GM18868 (cell line): Measurements from ENCODE around the gene OR4Q3.
"Not testable (repeated sequence)": the region's sequence is repeated elsewhere in the genome, so short reads cannot be mapped to it uniquely, and the experiment has no call there.

Experiments used
- ATAC-seq: cut with Tn5 transposase; IDR thresholded peaks from one replicate; pipeline ENCODE4 v1.9.1; 2021; ENCODE audit warnings: mild to moderate bottlenecking, moderate library complexity; ENCODE audit not compliant: unreplicated experiment

The OR4Q3 gene

GRCh38 chr14:19743256-19743655 is at the start of gene OR4Q3:
Gene OR4Q3 (plus strand): TSS chr14:19743571.
- ATAC-seq = no peak

DNA sequence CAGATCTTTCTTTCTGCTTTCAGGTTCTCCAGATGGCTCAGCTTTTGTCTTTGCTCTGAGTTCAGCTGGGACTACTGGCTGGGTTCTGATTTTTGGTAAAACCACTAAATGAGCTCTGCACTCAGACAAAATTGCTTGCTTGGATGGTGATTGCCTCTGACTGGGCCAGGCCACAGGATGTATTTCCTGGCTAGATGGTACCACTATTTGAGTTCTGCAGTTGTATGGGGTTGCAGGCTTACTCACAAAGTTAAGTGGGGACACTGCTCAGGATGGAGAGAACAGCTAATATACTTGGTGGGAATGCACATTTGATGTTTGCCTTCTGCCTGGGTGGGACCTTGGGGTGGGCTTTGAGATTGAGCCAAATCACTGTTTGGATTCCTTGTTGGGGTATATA is 14.0 kb upstream of the OR4Q3 start:
- no peak for ATAC-seq

DNA sequence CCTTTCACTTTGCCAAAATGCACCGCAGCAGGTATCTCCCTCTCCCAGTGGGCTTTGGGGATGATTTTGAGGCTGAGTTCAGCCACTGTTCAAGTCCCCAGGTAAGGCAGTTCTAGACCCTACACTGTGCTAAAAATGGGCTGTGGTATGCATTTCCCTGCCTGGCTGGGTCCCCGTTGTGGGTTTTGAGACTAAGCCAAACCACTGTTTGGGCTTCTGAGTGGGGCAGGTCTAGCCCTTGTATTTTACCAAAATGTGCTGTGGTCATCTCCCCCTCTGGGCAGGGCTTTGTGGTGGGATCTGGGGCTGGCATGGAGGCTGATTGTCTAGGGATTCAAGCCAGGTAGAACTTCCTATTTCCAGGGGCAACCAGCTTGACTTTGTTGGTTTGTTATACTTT is 13.6 kb upstream of the OR4Q3 start:
- ATAC-seq = no peak

GRCh38 chr14:19733893-19734292 is 9.5 kb upstream of the OR4Q3 start:
- not testable (repeated sequence) for ATAC-seq

DNA sequence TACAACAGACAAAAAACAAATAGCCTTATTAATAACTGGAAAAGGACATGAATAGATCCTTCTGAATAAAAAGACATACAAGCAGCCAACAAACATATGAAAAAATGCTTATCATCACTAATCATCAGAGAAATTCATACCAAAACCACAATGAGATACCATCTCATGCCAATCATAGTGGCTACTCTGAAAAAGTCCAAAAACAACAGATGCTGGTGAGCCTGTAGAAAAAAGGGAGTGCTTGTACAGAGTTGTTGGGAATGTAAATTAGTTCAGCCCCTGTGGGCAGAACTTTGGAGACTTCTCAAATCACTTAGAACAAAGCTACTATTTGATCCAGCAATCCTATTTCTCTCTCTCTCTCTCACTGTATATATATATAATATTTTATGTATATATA is 8.9 kb downstream of the OR4Q3 start:
- not testable (repeated sequence) for ATAC-seq

GRCh38 chr14:19754172-19754571 is 10.8 kb downstream of the OR4Q3 start:
- ATAC-seq = no peak

DNA sequence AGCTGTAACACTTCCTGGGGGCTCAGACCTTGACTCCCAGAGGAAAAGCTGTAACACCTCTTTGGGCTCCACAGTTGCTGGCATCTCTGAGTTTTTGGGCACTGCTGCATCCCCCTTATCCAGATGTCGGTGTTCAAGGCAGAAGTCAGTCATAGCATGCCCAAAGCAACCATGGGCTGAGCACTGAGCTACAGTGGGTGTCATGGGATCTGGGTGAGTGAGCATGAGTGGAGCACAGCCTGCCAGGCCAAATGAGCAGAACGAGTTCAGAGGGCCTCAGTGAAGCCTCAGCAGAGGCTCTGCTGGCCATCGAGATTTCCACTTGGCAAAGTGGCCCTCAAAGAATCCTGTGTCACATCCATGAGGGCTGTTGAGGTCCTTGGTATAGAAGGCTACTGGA is 28.1 kb downstream of the OR4Q3 start:
- peak; percentile 8 for ATAC-seq

DNA sequence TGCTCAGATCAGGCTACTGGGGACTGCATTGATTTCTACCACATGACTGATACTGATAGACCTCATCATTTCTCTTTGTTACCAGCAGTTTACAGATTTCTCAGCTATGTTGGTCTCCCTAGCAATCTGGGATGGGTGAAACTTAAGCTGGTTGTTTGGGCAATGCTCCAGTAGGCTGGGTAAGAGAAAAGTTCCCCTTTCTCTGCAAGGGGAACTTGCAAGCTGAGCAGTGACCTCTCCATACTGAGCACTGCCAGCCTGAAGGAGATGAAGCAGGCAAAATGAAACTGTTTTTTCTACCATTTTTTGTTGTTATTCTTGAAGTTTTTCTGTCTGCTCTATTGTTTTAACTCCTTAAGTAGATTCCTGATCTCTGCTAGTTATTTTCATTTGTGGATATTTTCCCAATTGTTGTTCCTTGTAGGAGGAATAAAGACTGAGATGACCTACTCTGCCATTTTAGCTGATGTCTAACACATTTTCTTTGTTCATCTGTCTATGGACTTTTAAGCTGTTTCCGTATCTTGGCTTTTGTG is 28.6 kb downstream of the OR4Q3 start:
- ATAC-seq = peak; percentile 74

DNA sequence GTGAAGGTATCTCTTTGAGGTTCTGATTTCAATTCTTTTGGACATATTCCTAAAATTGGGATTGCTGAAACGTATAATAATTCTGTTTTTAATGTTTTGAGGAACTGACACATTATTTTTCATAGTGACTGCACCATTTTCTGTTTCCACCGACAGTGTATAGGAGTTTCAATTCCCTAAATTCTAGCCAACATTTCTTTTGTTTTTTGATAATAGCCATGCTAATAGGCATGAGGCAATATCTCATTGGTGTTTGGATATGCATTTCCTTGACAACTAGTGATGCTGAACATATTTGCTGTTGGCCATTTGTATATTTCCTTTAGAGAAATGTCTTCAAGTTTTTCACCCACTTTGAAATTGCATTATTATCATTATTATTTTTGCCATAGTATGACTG is 29.1 kb downstream of the OR4Q3 start:
- ATAC-seq = peak; percentile 76

DNA sequence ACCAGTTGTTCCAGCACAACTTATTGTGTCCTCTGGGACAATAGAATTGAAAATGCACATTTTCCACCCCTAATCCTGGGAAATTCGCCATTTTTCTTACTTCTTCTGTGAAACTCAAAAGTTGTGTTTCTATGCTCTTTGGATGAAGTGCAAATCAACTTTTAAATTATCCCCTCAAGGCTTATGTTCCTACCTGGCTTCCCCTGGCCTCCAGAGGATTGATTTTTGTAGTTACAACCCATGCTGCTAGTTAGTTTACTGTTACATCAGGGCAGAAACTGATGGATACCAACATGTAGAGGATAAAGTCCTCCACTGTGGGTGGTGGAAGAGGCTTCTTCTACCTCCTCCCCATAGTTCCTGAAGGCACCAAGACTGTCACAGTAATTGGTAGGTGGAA is 29.8 kb downstream of the OR4Q3 start, which contains the start of gene OR4M1:
TSS of gene OR4M1 (plus strand) at position 301 of the 400 bp plus-strand sequence. CDS start 6,819 bp downstream, outside the sequence.
- not testable (repeated sequence) for ATAC-seq

- ATAC-seq = no peak
These were observed 32.2 kb downstream of the OR4Q3 start for GRCh38 chr14:19775587-19775986.

- ATAC-seq = not testable (repeated sequence)
These were observed 42.5 kb downstream of the OR4Q3 start for GRCh38 chr14:19785848-19786247.

GRCh38 chr14:19787318-19787717 is 43.9 kb downstream of the OR4Q3 start:
- not testable (repeated sequence) for ATAC-seq

DNA sequence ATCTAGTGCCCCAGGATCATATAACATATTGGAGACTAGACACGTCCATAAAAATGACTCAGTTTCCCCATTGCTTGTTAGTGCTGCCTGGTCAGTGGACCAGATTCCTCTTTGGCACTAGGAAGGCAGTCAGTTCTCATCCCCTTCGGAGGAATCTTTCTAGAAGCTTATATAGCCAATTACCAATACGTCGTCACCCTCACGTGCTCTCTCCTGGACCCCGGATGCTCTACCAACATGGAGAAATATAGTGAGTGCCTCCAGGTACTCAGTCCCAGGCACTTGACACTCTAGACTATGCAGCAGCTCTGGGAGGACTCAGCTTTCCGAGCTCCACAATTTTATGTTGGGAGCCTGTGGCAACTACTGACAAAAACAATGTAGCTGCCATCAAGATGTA is 44.8 kb downstream of the OR4Q3 start:
- not testable (repeated sequence) for ATAC-seq

- ATAC-seq = not testable (repeated sequence)
These were observed 53.2 kb downstream of the OR4Q3 start for GRCh38 chr14:19796520-19797108.
